Stimulated activated naive CD8-positive, alpha-beta T cell treated with anti-CD3 and anti-CD28 coated beads, Interleukin-15, Interleukin-2, amounts not matched to agents 100 U/mL and 50 U/mL, for 24 hours (primary cell): Measurements from ENCODE around the gene ARHGAP6.
"Not testable (repeated sequence)": the region's sequence is repeated elsewhere in the genome, so short reads cannot be mapped to it uniquely, and the experiment has no call there.

Experiments
- ATAC-seq: fragments of 150-1000 bp; cut with Tn5 transposase; one replicate; pipeline ENCODE4 v1.10.0; 2021
- DNase-seq: peaks from one replicate; pipeline ENCODE4 v3.0.0; 2021

Gene ARHGAP6

DNA sequence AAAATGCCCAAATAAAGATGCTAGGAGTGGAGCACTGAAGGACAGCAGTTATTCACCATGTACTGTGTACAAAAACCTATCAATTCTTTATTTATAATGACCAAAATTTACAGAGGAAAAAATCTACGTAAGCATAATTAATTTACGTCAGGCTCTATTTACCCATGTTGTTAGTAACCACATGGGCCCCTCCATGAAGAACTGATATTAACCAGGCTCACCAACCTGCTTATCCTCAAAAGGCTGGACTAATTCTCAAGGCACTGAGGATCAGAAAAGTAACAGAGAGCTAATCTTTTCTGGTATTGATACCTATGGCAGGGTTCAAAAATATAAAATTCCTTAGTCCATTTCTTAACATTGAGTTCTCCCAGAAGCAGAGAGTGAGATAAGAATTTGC is 140.0 kb downstream of the ARHGAP6 start:
- no peak for ATAC-seq
- no peak for DNase-seq

DNA sequence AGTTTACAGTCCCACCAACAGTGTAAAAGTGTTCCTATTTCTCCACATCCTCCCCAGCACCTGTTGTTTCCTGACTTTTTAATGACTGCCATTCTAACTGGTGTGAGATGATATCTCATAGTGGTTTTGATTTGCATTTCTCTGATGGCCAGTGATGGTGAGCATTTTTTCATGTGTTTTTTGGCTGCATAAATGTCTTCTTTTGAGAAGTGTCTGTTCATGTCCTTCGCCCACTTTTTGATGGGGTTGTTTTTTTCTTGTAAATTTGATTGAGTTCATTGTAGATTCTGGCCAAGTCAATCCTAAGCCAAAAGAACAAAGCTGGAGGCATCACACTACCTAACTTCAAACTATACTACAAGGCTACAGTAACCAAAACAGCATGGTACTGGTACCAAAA is 146.5 kb downstream of the ARHGAP6 start:
- DNase-seq, result not testable (repeated sequence)

DNA sequence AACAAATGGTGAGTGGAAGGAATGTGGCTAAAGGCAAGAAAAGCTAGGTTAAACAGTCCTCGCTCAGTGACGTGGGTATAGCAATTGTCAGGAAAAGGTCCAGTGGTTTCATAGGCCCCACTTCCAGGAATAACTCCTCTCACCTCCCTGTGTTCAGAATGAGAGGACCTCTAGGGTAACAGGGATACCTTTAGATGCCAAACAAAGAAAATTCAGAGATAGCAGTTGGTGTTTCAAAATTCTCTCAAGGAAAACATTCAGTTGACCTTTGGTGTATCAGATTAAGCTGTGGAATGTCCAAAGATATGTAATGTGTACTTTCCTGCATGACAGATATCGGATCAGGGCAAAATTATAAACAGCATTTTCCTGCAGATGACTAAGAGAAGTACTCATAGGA is 155.9 kb downstream of the ARHGAP6 start:
- ATAC-seq, result no peak
- no peak for DNase-seq

More for the DNA sequence above, 146.5 kb downstream of the ARHGAP6 start:
- ATAC-seq, result not testable (repeated sequence)

DNA sequence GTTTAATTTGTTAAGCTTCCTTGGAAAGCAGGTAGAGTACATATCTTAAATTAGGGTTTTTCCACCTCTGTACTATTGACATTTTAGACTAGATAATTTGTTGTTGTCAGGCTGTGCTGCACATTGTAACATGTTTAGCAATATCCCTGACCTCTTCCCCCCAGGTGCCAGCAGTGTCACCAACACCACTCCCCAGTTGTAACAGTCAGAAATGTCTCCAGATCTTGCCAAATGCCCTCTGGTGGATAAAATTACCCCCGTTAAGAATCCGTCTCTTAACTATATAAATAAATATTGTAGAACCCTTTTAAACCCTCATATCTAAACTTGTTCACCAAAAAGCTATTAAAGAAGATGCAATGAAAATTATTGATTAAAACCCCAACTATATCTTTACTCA is 161.5 kb downstream of the ARHGAP6 start:
- no peak for DNase-seq
- ATAC-seq, result no peak

DNA sequence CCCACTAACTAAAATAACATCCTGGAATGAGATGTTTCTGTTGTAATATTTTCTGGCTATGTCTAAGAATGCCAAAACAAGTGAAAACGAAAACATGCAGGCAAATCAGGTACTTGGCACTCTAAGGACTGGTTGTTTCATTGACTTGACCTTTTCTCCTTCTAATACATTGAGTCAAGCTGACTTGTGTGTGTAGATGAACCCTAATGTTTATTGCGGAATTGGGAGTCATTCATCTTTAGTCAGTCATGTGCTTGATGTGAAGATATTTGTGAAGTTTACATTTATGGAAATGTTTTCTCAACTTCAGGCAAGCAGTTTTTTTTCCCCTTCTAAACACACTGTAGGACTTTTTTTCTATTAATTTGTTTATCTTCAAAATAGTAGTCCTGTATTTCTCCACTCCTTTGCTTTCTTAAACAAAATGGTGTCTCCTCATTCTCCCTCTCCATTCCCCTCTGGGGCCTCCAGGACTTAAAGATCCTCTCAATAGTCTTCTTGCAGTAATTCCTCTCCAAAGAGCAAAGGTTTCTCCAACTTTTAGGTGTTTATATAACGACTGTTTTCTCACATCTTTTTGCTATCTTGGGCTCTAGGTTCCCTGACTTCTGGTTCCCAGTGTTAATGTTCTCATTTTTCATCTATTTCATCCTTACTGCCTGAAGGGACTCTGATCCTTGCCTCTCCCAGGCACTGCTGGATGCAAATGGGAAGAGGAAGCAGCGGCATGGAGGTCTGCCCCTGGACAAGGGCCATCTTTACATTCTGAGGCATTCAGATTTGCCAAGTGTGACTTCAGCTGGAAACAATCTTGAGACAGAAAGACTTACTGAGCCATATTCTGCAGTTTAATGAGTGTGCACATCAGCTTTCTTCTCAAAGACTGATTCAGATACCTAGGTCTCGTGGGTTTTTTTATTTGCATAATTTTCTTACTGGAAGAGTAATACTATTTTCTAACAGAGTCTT is 166.4 kb downstream of the ARHGAP6 start:
- no peak for DNase-seq

DNA sequence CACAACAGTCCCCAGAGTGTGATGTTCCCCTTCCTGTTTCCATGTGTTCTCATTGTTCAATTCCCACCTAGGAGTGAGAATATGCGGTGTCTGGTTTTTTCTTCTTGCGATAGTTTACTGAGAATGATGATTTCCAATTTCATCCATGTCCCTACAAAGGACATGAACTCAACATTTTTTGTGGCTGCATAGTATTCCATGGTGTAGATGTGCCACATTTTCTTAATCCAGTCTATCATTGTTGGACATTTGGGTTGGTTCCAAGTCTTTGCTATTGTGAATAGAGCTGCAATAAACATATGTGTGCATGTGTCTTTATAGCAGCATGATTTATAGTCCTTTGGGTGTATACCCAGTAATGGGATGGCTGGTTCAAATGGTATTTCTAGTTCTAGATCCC is 174.3 kb downstream of the ARHGAP6 start:
- not testable (repeated sequence) for DNase-seq, ATAC-seq

More for the DNA sequence above, 166.4 kb downstream of the ARHGAP6 start:
- no peak for ATAC-seq

DNA sequence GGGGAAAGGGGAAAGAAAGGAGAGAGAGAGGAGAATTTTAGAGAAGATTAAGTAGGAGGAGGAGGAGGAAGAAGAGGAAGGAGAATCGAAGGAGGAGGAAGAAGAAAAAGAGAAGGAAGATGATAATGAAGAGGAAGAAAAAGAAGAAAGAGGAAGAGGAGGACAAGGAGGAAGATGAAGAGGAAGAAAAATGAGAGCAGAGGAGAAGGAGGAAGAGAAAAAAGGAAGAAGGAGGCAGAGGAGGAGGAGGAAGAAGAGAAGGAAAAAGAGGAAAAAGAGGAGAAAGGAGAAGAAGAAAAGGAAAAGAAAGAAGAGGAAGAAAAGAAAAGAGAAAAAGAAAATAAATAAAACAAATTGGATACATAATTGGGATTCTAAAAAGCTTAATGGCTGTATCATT is 181.4 kb downstream of the ARHGAP6 start:
- ATAC-seq (no peak), DNase-seq (no peak)

DNA sequence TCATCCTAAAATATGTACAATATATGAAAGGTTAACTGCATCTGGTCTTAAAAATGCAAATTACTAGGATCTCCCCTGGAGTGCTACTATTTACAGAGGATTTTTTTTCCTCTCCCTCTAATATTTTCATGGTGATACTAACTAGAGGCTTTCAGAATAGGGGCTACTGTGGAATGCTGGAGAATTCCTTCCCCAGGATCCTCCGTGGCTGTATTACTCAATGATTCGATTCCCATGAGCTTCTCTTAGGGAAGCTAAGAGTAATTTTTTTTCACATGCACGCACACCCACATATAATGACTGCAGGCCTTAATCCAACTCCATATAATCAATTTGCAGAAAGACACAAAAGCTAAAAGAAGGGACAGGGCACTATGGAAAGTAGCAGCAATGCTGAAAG is 184.7 kb downstream of the ARHGAP6 start:
- DNase-seq, result no peak
- ATAC-seq, result no peak

DNA sequence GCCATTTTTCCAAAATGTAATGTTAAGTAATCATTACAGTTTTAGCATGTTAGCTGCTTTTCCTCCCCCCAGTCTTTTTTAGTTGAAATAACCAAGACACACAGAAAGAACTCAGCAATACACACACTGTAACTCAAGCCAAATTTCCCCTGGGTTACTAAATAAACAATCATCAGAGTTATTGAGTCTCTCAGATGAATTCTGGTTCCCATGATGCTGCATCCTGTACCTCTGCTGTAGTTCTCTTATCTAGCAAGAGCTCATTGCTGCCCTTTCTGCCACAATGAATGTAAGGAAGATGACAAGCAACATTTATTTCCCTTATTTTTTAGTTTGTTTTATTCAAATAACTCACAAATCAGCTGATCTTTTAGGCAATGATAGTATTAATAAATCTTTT is 185.1 kb downstream of the ARHGAP6 start:
- no peak for DNase-seq
- no peak for ATAC-seq

DNA sequence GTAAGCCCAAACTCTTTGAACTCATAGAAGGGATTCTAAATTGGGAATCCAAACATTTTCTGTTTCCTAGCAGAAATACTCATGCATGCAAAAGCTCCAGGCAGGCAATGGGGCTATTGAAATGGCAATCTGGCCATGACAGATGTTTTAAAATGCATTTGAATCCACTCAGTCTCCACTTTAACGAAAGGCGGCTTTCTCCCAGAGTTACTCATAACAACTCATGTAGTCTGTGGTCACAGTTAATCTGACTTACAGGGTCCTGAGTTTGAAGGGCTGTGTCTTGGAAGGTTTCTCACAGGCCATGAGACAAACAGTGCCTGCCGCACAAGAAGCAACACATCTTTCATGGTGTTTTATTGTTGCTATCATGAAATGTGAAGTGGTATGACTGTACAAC is 186.8 kb downstream of the ARHGAP6 start:
- ATAC-seq, result no peak
- no peak for DNase-seq

DNA sequence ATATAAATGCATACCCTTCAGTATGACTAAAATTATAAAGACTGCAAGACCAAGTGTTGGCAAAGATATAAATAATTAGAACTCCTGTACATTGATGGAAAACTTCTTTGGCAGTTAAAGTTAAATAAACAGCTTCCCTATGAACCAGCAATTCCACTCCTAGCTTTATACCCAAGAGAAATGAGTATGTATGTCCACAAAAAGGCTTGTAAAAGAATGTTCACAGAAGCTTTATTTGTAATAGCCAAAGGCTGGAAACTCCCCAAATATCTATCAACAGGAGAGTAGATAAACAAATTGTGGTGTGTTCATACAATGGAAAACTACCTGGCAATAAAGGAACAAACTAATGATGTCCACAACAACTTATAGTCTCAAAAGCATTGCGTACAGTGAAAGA is 187.7 kb downstream of the ARHGAP6 start:
- no peak for DNase-seq
- ATAC-seq, result no peak

DNA sequence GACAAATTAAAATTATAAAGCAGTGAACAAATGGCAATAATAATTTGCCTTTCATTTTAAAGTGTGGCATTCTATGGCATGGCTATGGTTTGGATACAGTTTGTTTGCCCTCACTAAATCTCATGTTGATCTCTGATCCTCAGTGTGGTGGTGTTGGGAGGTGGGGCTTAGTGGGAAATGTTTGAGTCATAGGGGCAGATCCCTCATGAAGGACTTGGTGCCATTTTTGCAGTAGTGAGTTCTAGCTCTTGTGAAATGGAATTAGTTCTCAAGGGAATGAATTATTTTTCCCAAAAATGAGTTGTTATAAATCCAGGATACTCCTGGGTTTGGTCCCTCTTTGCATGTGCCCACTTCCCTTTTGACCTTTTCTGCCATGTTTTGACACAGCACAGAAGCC is 191.1 kb downstream of the ARHGAP6 start:
- ATAC-seq (no peak), DNase-seq (no peak)

DNA sequence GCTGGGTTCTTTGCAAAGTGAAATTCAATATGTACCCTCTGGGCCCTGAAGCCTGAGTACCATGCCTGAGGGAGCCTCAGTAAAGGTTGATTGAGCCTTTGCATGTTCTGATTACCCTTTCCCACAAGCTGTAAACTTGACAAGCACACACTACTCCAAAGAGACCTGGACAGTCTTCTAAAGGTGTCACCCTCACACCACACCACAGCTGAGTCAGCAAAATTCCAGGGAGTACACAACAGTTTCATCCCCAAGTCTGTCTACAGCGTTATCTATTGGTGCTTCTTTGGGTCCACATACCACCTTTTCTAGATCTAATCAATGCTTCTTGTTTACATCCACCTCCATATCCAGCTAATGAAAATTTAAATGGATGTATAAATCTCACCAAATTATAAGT is 191.7 kb downstream of the ARHGAP6 start:
- ATAC-seq, result no peak

DNA sequence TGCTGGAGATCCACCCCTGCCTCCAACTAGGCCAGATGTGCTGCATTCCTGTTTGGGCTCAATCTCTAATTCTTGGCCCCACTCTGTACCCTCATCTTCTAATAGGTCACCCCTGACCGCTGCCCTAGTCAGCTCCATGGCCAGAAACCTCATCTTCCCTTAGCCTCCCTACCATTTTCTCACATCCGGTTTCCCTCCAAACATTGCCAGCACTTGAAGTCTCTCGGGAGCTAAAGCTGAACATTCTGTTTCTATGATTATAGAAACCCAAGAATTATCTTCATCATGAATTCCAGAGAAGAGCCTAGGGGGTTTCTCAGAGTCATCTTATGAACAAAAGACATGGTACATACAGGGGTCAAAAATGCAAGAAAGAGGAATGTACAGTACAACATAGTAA is 192.8 kb downstream of the ARHGAP6 start:
- DNase-seq (no peak), ATAC-seq (no peak)

More for the DNA sequence above, 191.7 kb downstream of the ARHGAP6 start:
- no peak for DNase-seq

DNA sequence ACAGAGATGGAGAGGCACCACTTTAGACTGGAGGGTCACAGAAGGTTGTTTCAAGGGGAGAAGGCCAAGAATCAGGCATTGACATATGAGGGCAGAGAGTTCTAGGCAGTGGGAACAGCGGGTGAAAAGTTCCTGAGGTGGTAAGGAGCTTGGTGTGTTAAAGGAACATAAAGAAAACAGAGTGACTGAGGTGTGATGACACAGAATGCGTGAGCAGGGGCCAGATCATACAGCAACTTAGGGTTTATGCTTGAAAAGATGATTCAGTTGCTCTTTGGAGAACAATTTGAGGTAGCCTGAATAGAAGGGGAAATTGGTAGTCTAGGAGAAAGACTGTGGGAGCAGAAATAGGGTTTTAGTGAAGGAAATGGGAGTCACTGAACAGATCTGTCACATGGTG is 193.3 kb downstream of the ARHGAP6 start:
- DNase-seq (no peak), ATAC-seq (no peak)

DNA sequence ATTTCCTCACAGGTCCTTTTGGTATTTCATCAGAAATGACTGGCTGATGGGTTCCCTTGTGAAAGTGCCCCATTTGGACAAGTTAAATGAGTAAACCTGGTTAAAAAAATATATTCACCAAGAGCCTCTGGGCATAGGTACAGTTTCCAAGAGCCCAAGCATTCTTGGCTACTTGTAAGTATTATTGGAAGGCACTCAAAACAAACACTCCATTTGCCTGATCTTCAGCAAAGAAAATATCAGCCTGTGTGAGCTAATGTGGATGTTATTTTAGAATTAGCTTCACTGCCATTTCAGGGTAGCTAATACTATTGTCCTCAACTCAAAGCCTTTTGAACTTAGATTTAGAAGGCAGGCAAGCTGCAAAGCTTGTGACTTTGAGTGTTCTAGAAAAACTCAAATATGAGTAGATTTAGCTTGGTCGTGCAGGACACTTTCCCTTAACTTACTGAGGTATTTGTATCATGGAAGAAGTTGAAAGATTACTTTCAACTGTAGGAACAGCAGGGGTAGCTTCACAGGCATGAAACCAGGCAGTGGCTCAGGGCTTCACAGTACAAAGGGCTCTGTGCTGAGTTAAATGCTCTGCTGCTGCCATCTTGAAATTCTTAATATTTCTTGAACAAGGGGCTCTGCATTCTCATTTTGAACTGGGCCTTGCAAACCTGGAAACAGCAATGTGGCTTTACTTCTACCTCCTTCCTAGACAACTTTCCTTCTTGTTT is 195.3 kb downstream of the ARHGAP6 start:
- DNase-seq (no peak), ATAC-seq (no peak)

DNA sequence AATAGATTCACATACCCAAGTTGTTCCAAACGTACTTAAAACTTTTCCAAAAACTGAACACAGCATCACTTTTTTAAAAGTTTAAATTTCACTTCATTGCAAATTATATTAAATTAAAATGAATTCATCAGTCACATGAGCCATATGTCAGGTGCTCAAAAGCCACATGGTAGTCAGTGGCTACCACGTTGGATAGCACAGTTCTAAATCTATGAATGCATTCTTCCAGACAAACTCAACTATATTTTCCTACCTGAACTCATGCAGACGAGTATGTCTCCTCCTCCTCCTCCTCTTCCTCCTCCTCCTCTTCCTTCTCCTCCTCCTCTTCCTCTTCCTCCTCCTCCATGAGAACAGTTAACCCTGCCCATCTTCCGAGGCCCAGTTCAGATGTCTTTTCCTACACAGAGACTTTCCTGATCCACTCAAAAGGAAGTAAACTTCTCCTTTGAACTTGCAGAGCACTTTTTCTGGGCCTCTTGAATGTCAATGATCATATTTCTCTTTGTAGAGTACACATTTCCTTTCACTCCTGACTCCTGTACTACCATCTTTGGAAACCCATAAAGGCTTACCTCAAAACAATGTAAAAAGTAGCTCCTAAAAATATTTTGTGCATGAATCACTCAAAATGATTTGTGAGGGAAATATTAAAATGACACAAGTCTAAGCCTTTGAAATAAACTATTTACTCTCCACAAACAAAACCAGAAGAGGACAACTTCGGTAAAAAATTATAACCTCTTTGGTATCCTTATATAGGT is 199.9 kb downstream of the ARHGAP6 start:
- DNase-seq (no peak), ATAC-seq (no peak)

DNA sequence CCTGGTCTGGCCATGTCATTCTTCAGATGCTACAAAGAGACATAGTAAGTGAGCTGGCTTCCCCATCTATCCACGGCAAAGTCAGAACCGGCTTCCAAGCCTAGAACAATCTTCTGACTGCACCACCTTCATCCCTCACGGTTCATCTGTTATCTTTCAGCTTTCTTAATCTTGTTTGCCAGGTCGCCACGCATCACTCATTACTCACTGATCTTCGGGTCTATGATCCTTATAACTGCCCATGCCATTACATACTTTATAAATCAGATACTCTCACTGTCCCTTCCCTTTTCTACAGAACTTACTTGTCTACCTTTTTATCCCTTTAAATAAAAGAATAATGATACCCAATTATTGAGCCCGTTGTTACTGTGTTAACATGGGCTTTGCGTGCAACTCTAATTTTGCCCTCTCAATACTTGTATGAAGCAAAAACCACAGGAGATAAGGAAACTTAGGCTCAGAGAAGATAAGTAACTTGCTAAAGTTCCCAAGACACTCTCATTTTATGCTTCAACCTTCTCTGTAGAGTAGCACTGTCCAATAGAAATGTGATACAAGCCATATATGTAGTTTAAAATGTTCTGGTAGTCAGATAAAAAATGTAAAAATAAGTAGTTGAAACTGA is 200.8 kb downstream of the ARHGAP6 start:
- ATAC-seq (no peak), DNase-seq (no peak)

DNA sequence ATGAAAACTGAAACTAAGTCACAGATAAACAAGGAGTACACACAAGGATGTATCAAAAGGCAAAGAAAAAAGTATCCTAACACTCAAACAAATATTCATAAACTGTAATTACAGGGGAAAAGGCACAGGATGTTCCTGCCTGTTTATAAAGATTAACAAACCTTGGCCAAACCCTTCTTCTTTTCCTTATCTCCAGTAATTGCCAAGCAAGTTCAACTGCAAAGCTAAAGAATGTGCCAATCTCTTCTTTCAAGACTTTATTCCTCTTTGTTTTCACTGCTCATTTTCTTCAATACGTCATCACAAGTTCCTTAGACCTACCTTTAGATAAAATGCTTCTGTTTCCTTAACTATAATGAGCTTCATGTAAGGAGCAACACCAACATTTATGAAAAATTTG is 201.3 kb downstream of the ARHGAP6 start:
- ATAC-seq (no peak), DNase-seq (no peak)

DNA sequence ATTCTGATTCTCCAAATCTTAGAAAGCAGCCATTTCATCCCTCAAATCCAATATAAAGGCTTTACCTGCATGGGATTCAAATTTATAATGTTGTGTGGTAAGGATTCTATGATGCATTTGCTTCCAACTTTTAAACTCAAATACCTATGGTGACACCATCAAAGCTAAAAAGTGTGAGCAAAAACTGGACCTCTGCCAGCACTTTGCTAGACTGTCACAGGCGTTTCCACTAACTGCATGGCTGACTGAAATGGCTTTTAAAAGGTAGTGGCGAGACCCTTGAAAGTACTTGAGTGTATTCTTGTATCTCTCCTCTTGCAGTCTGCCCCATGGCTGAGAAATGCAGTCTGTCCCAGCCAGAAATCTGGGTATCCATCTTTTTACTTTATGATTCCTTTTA is 203.1 kb downstream of the ARHGAP6 start:
- ATAC-seq (no peak), DNase-seq (no peak)

DNA sequence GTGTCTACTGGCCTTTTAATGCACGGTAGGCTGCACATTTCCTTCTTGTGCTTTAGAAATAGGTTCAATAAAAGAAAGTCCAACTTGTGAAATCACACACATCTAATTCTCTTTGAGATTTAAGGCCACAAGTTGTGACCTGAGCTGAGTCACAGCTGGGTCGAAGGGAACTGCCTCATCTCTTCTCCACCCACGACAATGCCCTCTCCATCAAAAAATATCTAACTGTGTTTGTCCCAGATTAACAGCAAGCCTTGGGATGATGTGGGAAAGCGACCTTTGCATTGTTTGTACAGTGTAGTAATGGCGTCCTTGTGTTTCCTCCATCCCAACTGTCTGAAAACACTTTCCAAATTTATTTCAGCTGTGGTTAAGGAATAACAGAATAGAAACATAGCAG is 203.6 kb downstream of the ARHGAP6 start:
- DNase-seq (no peak), ATAC-seq (no peak)
